Measurements from ENCODE around the gene SLC29A2. TPM values are rescaled to one million over a fixed set of nuclear protein-coding genes. Genes with fewer than 3 reads are reported as not detected.

Gene SLC29A2
- total and polyA plus RNA-seq, 2 of the 8 experiments (the other 6 are each of a cell fraction or from before 2014, with no cell fraction given): 29.3 to 31.6 TPM

- H4K91ac ChIP-seq (replicated peaks; ENCODE audit: insufficient read length, low read length): peak overlapping the region; percentile 68
- H2BK12ac ChIP-seq (ENCODE audit: low read depth, low read length): no peak overlapping the region; the same call in 1 of the 2 replicates
- peaks cover 0 to 8% (median 7%) of the 10 kb centered on the region in 4 experiments; a peak in 6 of 7 replicates for H3K4me1 ChIP-seq (replicated peaks in 1 of 4; ENCODE audit: control insufficient read depth in 3 of 4, insufficient read depth in 4 of 4, low read length in 3 of 4)
- H2AK5ac ChIP-seq (ENCODE audit: low read depth, low read length): peak overlapping the region; percentile 31; the same call in 1 of the 2 replicates
- no peak overlapping the region for H2AFZ ChIP-seq (ENCODE audit: low read length)
- no peaks in the 10 kb centered on the region for H3K9me3 ChIP-seq (ENCODE audit: insufficient read depth in 2 of 2, low read depth in 1 of 2, low read length in 1 of 2)
- no peak for DNase-seq (ENCODE audit: low read depth in 1 of 2, low spot score in 2 of 2)
- peaks cover 11 to 34% of the 10 kb centered on the region in 2 experiments for H4K20me1 ChIP-seq (replicated peaks in 1 of 2; ENCODE audit: control insufficient read depth in 1 of 2, insufficient read depth in 2 of 2, low read length in 2 of 2)
- H4K8ac ChIP-seq (ENCODE audit: extremely low read depth, insufficient read depth, low read length): peak overlapping the region; percentile 63
- no peak overlapping the region for H3K56ac ChIP-seq (replicated peaks; ENCODE audit: insufficient read length, low read depth, low read length)
- H3K23ac ChIP-seq (ENCODE audit: insufficient read length): no peak overlapping the region
- TF ChIP-seq POLR2A (IDR thresholded peaks at IDR 0.05; ENCODE audit: control extremely low read depth in 1 of 2, low read depth in 2 of 2, low read length in 2 of 2) (peak in 1 of 2 experiments; percentile 31; a peak in 2 of 3 replicates), JUND (IDR thresholded peaks at IDR 0.05; ENCODE audit: low read length) (no peak)
- no peak overlapping the region for H4K5ac ChIP-seq (ENCODE audit: insufficient read length, low read depth, low read length)
- peaks cover 22 to 49% (median 43%) of the 10 kb centered on the region in 4 experiments for H3K36me3 ChIP-seq (ENCODE audit: control insufficient read depth in 2 of 4, insufficient read depth in 4 of 4, low read length in 3 of 4)
- H3K4ac ChIP-seq (replicated peaks; ENCODE audit: insufficient read length, low read depth, low read length): no peak overlapping the region
- H3K79me2 ChIP-seq (ENCODE audit: control insufficient read depth in 1 of 2, insufficient read depth in 2 of 2, low read length in 2 of 2): peaks cover 0 to 16% of the 10 kb centered on the region in 2 experiments; a peak in 2 of 4 replicates
- peak overlapping the region; percentile 54 for H2BK5ac ChIP-seq (ENCODE audit: low read depth, low read length)
- H3K9ac ChIP-seq (replicated peaks in 1 of 4; ENCODE audit: extremely low read depth in 1 of 4, low read depth in 3 of 4, low read length in 3 of 4): peak overlapping the region in 1 of 4 experiments; percentile 5; a peak in 1 of 7 replicates
- ChIA-PET POLR2A (ENCODE audit: partially characterized antibody) (interaction anchor here (1.0 to 28.0 kb wide), 7 partner anchors 12 to 89 kb away, joined by 3 to 487 read pairs (median 6); partner anchors contain the start of genes B4GAT1, BRMS1 and RIN1), CTCF (ENCODE audit: partially characterized antibody) (interaction anchor here (0.9 to 7.1 kb wide), 6 partner anchors 11 to 90 kb away, joined by 3 to 51 read pairs (median 3); no protein-coding TSS in a partner anchor)
- no peak overlapping the region for H3K27ac ChIP-seq (ENCODE audit: low read depth, low read length)
- H3K27me3 ChIP-seq (replicated peaks in 1 of 4; ENCODE audit: control insufficient read depth in 3 of 4, extremely low read depth in 1 of 4, insufficient read depth in 3 of 4, low read length in 3 of 4): no peaks in the 10 kb centered on the region
- H2BK15ac ChIP-seq (ENCODE audit: low read length): 0 out of 2 replicates have a peak overlapping the region, but pooled peaks have one; percentile 4
- peaks cover 7% of the 10 kb centered on the region; the same call in 1 of the 2 replicates for H3K23me2 ChIP-seq (ENCODE audit: low read depth, low read length)
- no peak for FAIRE-seq
- H3K18ac ChIP-seq (ENCODE audit: extremely low read depth, low read length): peak overlapping the region; percentile 49; the same call in 1 of the 2 replicates
- H2BK120ac ChIP-seq (replicated peaks; ENCODE audit: low read depth, low read length): no peak overlapping the region
- peaks cover 9% of the 10 kb centered on the region; the same call in 1 of the 2 replicates for H3K79me1 ChIP-seq (ENCODE audit: low read depth, low read length)
- peak overlapping the region; percentile 76 to 86 for H3K4me2 ChIP-seq (ENCODE audit: insufficient read depth in 1 of 2, low read depth in 2 of 2, low read length in 2 of 2)
- 90% methylated on average over 20 of the region's 25 CpGs; no CpG with 5 or more reads in 1 of the 2 experiments for WGBS, 2 experiments (ENCODE audit: extremely low coverage in 1 of 2, insufficient coverage in 1 of 2, insufficient read length in 1 of 2, insufficient replicate concordance in 2 of 2, low coverage in 1 of 2, low lambda C conversion rate in 2 of 2, missing lambda C conversion rate in 1 of 2)
- no peak overlapping the region for H3K14ac ChIP-seq (ENCODE audit: insufficient read length)
- peak overlapping the region in 3 of 4 experiments; percentile 46 to 82 (median 53); a peak in 5 of 8 replicates for H3K4me3 ChIP-seq (ENCODE audit: extremely low read depth in 1 of 4, insufficient read depth in 2 of 4, low read depth in 3 of 4, low read length in 4 of 4)
- no peak overlapping the region for H2BK20ac ChIP-seq (ENCODE audit: low read length)
These were observed 2.3 kb downstream of the SLC29A2 start for GRCh38 chr11:66369073-66369894.
